Right lobe of liver (tissue), 6 donors: ENCODE results near the gene MAST1. TPM values are rescaled to one million over a fixed set of nuclear protein-coding genes. Genes with fewer than 3 reads are reported as not detected.

ENCODE experiments used
- ATAC-seq, 4 donors: fragments of 200-7000 bp; cut with Tn5 transposase; one replicate each; pipeline ENCODE4 v1.9.1; 2020; ENCODE audit warnings: mild to moderate bottlenecking in 4 of 4, moderate library complexity in 4 of 4
- DNase-seq, 3 donors: peaks; one replicate each; pipeline ENCODE4 v3.0.0-alpha.2; 2020
- H3K27ac ChIP-seq, 3 donors: fragments of 200-600 bp; one replicate each; pipeline ENCODE4 v1.8.0; 2022
- H3K27me3 ChIP-seq, 2 donors: fragments of 200-600 bp; one replicate each; pipeline ENCODE4 v1.8.0; 2022
- H3K36me3 ChIP-seq, 4 donors: fragments of 200-600 bp; sonication (generic) in 1 of 4; one replicate each; pipeline versions ENCODE4 v1.5.1 to v1.8.0; 2017 to 2022; ENCODE audit warnings: control low read depth in 1 of 4
- H3K4me1 ChIP-seq, 4 donors: fragments of 200-600 bp; sonication (generic) in 1 of 4; one replicate each; pipeline versions ENCODE4 v1.5.1 to v1.8.0; 2017 to 2022; ENCODE audit warnings: control low read depth in 1 of 4
- H3K4me3 ChIP-seq, 3 donors: fragments of 200-600 bp; one replicate each; pipeline ENCODE4 v1.8.0; 2022
- H3K9me3 ChIP-seq, 4 donors: fragments of 200-600 bp; sonication (generic) in 1 of 4; one replicate each; pipeline versions ENCODE4 v1.5.1 to v1.8.0; 2017 to 2022; ENCODE audit warnings: control low read depth in 1 of 4
- CTCF ChIP-seq, 4 donors: fragments of 200-600 bp in 3 of 4; fragments of 450-650 bp in 1 of 4; IDR thresholded peaks; one replicate each; pipeline versions ENCODE4 v1.5.1 to v1.8.0; 2016 to 2022; ENCODE audit warnings: antibody characterized with exemption in 4 of 4, mild to moderate bottlenecking in 2 of 4
- POLR2A ChIP-seq: fragments of 450-650 bp; IDR thresholded peaks from one replicate; pipeline ENCODE4 v1.6.1; 2017; ENCODE audit warnings: antibody characterized with exemption, mild to moderate bottlenecking
- WGBS: methylation state at CpG from one replicate; pipeline ENCODE4 v1.1.6; 2018; ENCODE audit warnings: low coverage, low lambda C conversion rate; ENCODE audit not compliant: insufficient coverage; ENCODE audit errors: missing lambda C conversion rate; 5-methylcytosine and 5-hydroxymethylcytosine counted together
- intact Hi-C, 2 donors: fragments of 100-400 bp; cut with DNase I; formaldehyde crosslinking; loops; one replicate each; pipeline versions ENCODE4 v1.11.2 to v1.14.1; 2022
- total RNA-seq, 6 experiments: library from RNA; depleted of rRNA in 2 of 6; stranded (reverse); fragments of >200 nt in 2 of 6; fragmentation: NEBNext Ultra II Directional in 3 of 6; extraction: Animal tissue kit (Norgen Biotek cat#: 25700) in 3 of 6; gene quantifications; one replicate each; pipeline versions ENCODE4 v1.1.0 to v1.2.4, GENCODE V29; 2016 to 2023
- donor health status: DM: no; HTN: yes; CAD: no.
- donor health status: DM: no; HTN: no; CAD: no.
- donor health status: DM: no; HTN: no; CAD: no.
- donor health status: DM: no; HTN: yes; CAD: no.
- donor health status: DM: no; HTN: yes; CAD: no.

The MAST1 gene
- total RNA-seq, 6 experiments from 2014 or later, result 0.06 to 0.49 (median 0.34) TPM; not detected in 2

DNA sequence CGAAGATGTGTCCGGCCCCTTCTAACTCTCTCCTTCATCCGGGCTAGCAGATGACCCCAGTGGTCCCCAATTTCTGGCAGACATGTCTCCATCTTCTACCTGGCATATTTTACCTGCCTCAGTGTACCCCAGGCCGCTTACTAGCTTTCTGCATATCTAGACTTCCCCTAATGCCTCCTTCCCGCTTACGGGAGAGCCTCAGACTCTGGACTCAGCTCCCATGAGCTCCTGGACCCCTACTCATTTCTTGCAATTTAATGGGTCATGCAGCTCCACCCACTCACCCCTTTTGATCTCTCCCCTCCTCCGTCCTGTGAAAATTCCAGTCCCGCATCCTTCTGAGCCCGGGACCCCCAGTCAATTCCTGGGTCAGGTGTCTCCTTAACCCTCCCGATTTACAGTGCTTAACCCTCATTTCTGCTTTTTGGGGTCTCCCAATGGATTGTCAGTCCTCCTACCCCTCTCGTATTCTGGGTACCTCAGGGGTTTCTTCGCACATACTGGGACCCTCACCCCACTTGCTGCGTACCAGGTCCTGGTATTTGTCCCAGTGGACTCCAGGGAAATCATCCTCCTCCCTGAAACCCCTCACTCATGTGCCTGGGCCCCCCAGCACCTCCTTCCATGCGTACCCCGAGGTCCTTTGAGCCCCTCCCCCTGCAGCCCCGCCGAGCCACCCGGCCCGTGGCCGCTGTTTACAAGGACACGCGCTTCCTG lies 47.5 kb upstream of the MAST1 start:
- no peaks in the 10 kb centered on the region for H3K27me3 ChIP-seq
- no peak for TF ChIP-seq POLR2A
- no peak for TF ChIP-seq CTCF (IDR thresholded peaks at IDR 0.05)
- H3K4me1 ChIP-seq, result peaks cover 0 to 34% (median 17%) of the 10 kb centered on the region in 4 donors
- peak overlapping the region; percentile 48 to 90 (median 81) for H3K4me3 ChIP-seq
- ATAC-seq, result no peak
- H3K27ac ChIP-seq, result peak overlapping the region; percentile 96 to 100 (median 99)
- under 1% methylated on average over 12 of the region's 22 CpGs for WGBS
- peak in 1 of 3 donors; percentile 53 for DNase-seq
- no peaks in the 10 kb centered on the region for H3K36me3 ChIP-seq
- intact Hi-C loops, result no loop called here
- H3K9me3 ChIP-seq, result no peaks in the 10 kb centered on the region

- Histone ChIP-seq H3K27ac (peak within 1 kb of the TSS; percentile 96 to 100 (median 99)), H3K4me1 (peaks cover 0 to 40% (median 21%) of the 10 kb centered on the region in 4 donors), H3K4me3 (peak within 1 kb of the TSS; percentile 73 to 90 (median 81)), H3K9me3 (no peaks in the 10 kb centered on the region), H3K36me3 (no peaks in the 10 kb centered on the region), H3K27me3 (no peaks in the 10 kb centered on the region)
- intact Hi-C loops, result no loop called here
- TF ChIP-seq POLR2A (peak; percentile 100), CTCF (IDR thresholded peaks at IDR 0.05) (peak in 2 of 4 donors; percentile 4 to 15)
- ATAC-seq (peak; percentile 44 to 63 (median 56)), DNase-seq (peak; percentile 99)
- 0% methylated on average over 5 of the region's 73 CpGs for WGBS
Observed at GRCh38 chr19:12791345-12792050, 46.8 kb upstream of the MAST1 start, which contains the start of gene JUNB. Gene JUNB, plus strand, starts transcription at chr19:12791486. Its CDS starts 286 bp downstream, at chr19:12791772.

DNA sequence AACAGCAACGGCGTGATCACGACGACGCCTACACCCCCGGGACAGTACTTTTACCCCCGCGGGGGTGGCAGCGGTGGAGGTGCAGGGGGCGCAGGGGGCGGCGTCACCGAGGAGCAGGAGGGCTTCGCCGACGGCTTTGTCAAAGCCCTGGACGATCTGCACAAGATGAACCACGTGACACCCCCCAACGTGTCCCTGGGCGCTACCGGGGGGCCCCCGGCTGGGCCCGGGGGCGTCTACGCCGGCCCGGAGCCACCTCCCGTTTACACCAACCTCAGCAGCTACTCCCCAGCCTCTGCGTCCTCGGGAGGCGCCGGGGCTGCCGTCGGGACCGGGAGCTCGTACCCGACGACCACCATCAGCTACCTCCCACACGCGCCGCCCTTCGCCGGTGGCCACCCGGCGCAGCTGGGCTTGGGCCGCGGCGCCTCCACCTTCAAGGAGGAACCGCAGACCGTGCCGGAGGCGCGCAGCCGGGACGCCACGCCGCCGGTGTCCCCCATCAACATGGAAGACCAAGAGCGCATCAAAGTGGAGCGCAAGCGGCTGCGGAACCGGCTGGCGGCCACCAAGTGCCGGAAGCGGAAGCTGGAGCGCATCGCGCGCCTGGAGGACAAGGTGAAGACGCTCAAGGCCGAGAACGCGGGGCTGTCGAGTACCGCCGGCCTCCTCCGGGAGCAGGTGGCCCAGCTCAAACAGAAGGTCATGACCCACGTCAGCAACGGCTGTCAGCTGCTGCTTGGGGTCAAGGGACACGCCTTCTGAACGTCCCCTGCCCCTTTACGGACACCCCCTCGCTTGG lies 46.1 kb upstream of the MAST1 start:
- no peaks in the 10 kb centered on the region for H3K9me3 ChIP-seq
- H3K27me3 ChIP-seq, result no peaks in the 10 kb centered on the region
- peak overlapping the region; percentile 73 to 90 (median 81) for H3K4me3 ChIP-seq
- intact Hi-C loops, result no loop called here
- TF ChIP-seq POLR2A (peak; percentile 52), CTCF (IDR thresholded peaks at IDR 0.05) (no peak)
- H3K4me1 ChIP-seq, result peaks cover 0 to 40% (median 22%) of the 10 kb centered on the region in 4 donors
- WGBS, result 0% methylated on average over 2 of the region's 84 CpGs
- DNase-seq (peak; percentile 69 to 86 (median 80)), ATAC-seq (peak in 1 of 4 donors; percentile 2)
- H3K36me3 ChIP-seq, result no peaks in the 10 kb centered on the region
- H3K27ac ChIP-seq, result peak overlapping the region; percentile 96 to 100 (median 99)

GRCh38 chr19:12792853-12793289 lies 45.4 kb upstream of the MAST1 start:
- H3K27ac ChIP-seq, result peak overlapping the region; percentile 96 to 100 (median 99)
- no peak for DNase-seq
- H3K27me3 ChIP-seq, result no peaks in the 10 kb centered on the region
- H3K4me3 ChIP-seq, result peak overlapping the region; percentile 73 to 90 (median 81)
- ATAC-seq, result no peak
- WGBS, result under 1% methylated on average over 19 of the region's 22 CpGs
- H3K36me3 ChIP-seq, result no peaks in the 10 kb centered on the region
- intact Hi-C loops, result no loop called here
- TF ChIP-seq CTCF (IDR thresholded peaks at IDR 0.05) (no peak), POLR2A (no peak)
- H3K4me1 ChIP-seq, result peaks cover 0 to 40% (median 21%) of the 10 kb centered on the region in 4 donors
- H3K9me3 ChIP-seq, result no peaks in the 10 kb centered on the region
